HepG2 (cell line): ENCODE results near the gene YTHDF1. TPM values are rescaled to one million over a fixed set of nuclear protein-coding genes. Genes with fewer than 3 reads are reported as not detected.

Source experiments
- AFF4 ChIP-seq: sonication (generic); formaldehyde crosslinking; IDR thresholded peaks from 2 replicates; pipeline ENCODE4 v1.4.0; 2020; ENCODE audit warnings: missing genetic modification reagents
- CENPX ChIP-seq: sonication (generic); formaldehyde crosslinking; IDR thresholded peaks from 2 replicates; pipeline ENCODE4 v1.9.0; 2021; ENCODE audit warnings: mild to moderate bottlenecking, missing genetic modification reagents, moderate library complexity
- ELF3 ChIP-seq: IDR thresholded peaks from 2 replicates; pipeline ENCODE4 v1.6.1; 2016; ENCODE audit warnings: missing genetic modification reagents, missing compliant biosample characterization
- FLYWCH1 ChIP-seq: sonication (generic); formaldehyde crosslinking; IDR thresholded peaks from 2 replicates; pipeline ENCODE4 v1.8.1; 2023; ENCODE audit warnings: mild to moderate bottlenecking, missing genetic modification reagents
- HDAC6 ChIP-seq: fragments of 200-600 bp; sonication (generic); IDR thresholded peaks from 2 replicates; pipeline ENCODE4 v1.7.0; 2017; ENCODE audit warnings: mild to moderate bottlenecking, antibody characterized with exemption, low read length, low read depth
- HNRNPK ChIP-seq: fragments of 200-400 bp; formaldehyde crosslinking; IDR thresholded peaks from 2 replicates; pipeline ENCODE4 v1.6.1; 2018; ENCODE audit warnings: low read length, low read depth, moderate library complexity, mild to moderate bottlenecking; ENCODE audit not compliant: poor library complexity, severe bottlenecking
- HNRNPL ChIP-seq: fragments of 200-400 bp; formaldehyde crosslinking; IDR thresholded peaks from 2 replicates; pipeline ENCODE4 v1.6.1; 2017; ENCODE audit warnings: mild to moderate bottlenecking, low read depth, low read length
- NCOA5 ChIP-seq: sonication (generic); formaldehyde crosslinking; IDR thresholded peaks from 2 replicates; pipeline ENCODE4 v1.4.0; 2020; ENCODE audit warnings: missing genetic modification reagents
- PITX1 ChIP-seq: sonication (generic); formaldehyde crosslinking; IDR thresholded peaks from 2 replicates; pipeline ENCODE4 v1.5.1; 2020; ENCODE audit warnings: mild to moderate bottlenecking, missing genetic modification reagents
- PPARG ChIP-seq: conservative IDR thresholded peaks from 2 replicates; pipeline ENCODE4 v1.6.1; 2016; ENCODE audit warnings: missing biosample characterization, missing genetic modification reagents
- TEAD3 ChIP-seq: optimal IDR thresholded peaks from 2 replicates; pipeline ENCODE3; 2016; ENCODE audit warnings: borderline replicate concordance
- TFDP2 ChIP-seq: sonication (generic); formaldehyde crosslinking; IDR thresholded peaks from 2 replicates; pipeline ENCODE4 v1.4.0; 2020; ENCODE audit warnings: missing genetic modification reagents
- TOPORS ChIP-seq: sonication (generic); formaldehyde crosslinking; IDR thresholded peaks from 2 replicates; pipeline ENCODE4 v1.8.0; 2023; ENCODE audit warnings: mild to moderate bottlenecking, missing genetic modification reagents
- ZBTB7A ChIP-seq: sonication (generic); formaldehyde crosslinking; IDR thresholded peaks from 2 replicates; pipeline ENCODE4 v1.8.0; 2022; ENCODE audit warnings: mild to moderate bottlenecking, missing genetic modification reagents
- ZEB1 ChIP-seq: IDR thresholded peaks from 2 replicates; pipeline ENCODE4 v1.6.1; 2012; ENCODE audit warnings: mild to moderate bottlenecking, low read depth, inconsistent platforms; ENCODE audit not compliant: insufficient replicate concordance
- ZKSCAN1 ChIP-seq: fragments of 150-350 bp; IDR thresholded peaks from 2 replicates; pipeline ENCODE4 v1.6.1; 2014; ENCODE audit warnings: low read length
- ZMYM4 ChIP-seq: sonication (generic); formaldehyde crosslinking; IDR thresholded peaks from 2 replicates; pipeline ENCODE4 v1.8.1; 2023; ENCODE audit warnings: mild to moderate bottlenecking, missing genetic modification reagents
- ZNF101 ChIP-seq: sonication (generic); formaldehyde crosslinking; IDR thresholded peaks from 2 replicates; pipeline ENCODE4 v1.4.0; 2020; ENCODE audit warnings: mild to moderate bottlenecking, low read depth, missing genetic modification reagents, borderline replicate concordance
- ZNF207 ChIP-seq: fragments of 450-650 bp; IDR thresholded peaks from 2 replicates; pipeline ENCODE4 v1.6.1; 2016; ENCODE audit warnings: antibody characterized with exemption, borderline replicate concordance
- ZNF263 ChIP-seq: sonication (generic); formaldehyde crosslinking; IDR thresholded peaks from 2 replicates; pipeline ENCODE4 v1.4.0; 2020; ENCODE audit warnings: missing genetic modification reagents
- ZNF317 ChIP-seq: sonication (generic); formaldehyde crosslinking; IDR thresholded peaks from 2 replicates; pipeline ENCODE4 v1.5.0; 2020; ENCODE audit warnings: mild to moderate bottlenecking, missing genetic modification reagents
- ZNF383 ChIP-seq: sonication (generic); formaldehyde crosslinking; IDR thresholded peaks from 2 replicates; pipeline ENCODE4 v1.4.0; 2020; ENCODE audit warnings: missing genetic modification reagents, mild to moderate bottlenecking, borderline replicate concordance
- ZNF414 ChIP-seq: sonication (generic); formaldehyde crosslinking; IDR thresholded peaks from 2 replicates; pipeline ENCODE4 v1.5.0; 2020; ENCODE audit warnings: missing genetic modification reagents
- ZNF44 ChIP-seq: sonication (generic); formaldehyde crosslinking; IDR thresholded peaks from 2 replicates; pipeline ENCODE4 v1.5.1; 2020; ENCODE audit warnings: mild to moderate bottlenecking, missing genetic modification reagents
- ZNF780A ChIP-seq: sonication (generic); formaldehyde crosslinking; IDR thresholded peaks from 2 replicates; pipeline ENCODE4 v1.8.0; 2022; ENCODE audit warnings: mild to moderate bottlenecking, missing genetic modification reagents, moderate library complexity
- ZNF816 ChIP-seq: sonication (generic); formaldehyde crosslinking; IDR thresholded peaks from 2 replicates; pipeline ENCODE4 v1.8.0; 2022; ENCODE audit warnings: missing genetic modification reagents, mild to moderate bottlenecking, borderline replicate concordance
- polyA plus RNA-seq, 8 experiments: library from polyadenylated mRNA; depleted of rRNA in 3 of 8; stranded (reverse) in 7 of 8; unstranded in 1 of 8; fragments of >200 nt; fragmentation: Illumina TruSeq in 4 of 8; extraction: Trizol in 4 of 8; gene quantifications; 2 replicates each; pipeline versions ENCODE4 v1.2.1 to v1.2.3, GENCODE V29; 2011 to 2016; ENCODE audit warnings: low read depth in 4 of 8, missing spikeins in 1 of 8, mixed read lengths in 1 of 8; ENCODE audit not compliant: insufficient read depth in 1 of 8
- total RNA-seq, 5 experiments: library from RNA; depleted of rRNA; stranded (reverse); fragments of >200 nt; fragmentation: Illumina TruSeq; extraction: Trizol; gene quantifications; 2 replicates each; pipeline ENCODE4 v1.2.3, GENCODE V29; 2016; ENCODE audit warnings: low read depth in 1 of 5

The YTHDF1 gene
- total and polyA plus RNA-seq, 2 of the 13 experiments (the other 11 are each of a cell fraction or from before 2014, with no cell fraction given) = 34.5 to 37.7 TPM

GRCh38 chr20:63216041-63216848 lies at the start of gene YTHDF1 (continued):
- peak; percentile 98 for TF ChIP-seq TFDP2 (CRISPR knock-in tag)
- peak; percentile 73 for TF ChIP-seq PITX1 (CRISPR knock-in tag)
- no peak for TF ChIP-seq ZKSCAN1
- TF ChIP-seq ZEB1 = peak; percentile 72
- no peak for TF ChIP-seq AFF4
- no peak for TF ChIP-seq ZNF207
- TF ChIP-seq ELF3 (CRISPR knock-in tag) = peak; percentile 59
- no peak for TF ChIP-seq FLYWCH1
- peak; percentile 94; the same call in 1 of the 2 replicates for TF ChIP-seq ZNF101
- TF ChIP-seq ZNF780A (CRISPR knock-in tag) = peak; percentile 60; the same call in 1 of the 2 replicates
- peak; percentile 80; the same call in 1 of the 2 replicates for TF ChIP-seq NCOA5 (CRISPR knock-in tag)
- TF ChIP-seq ZNF816 (CRISPR knock-in tag) = no peak
- no peak for TF ChIP-seq HNRNPK
- peak; percentile 82 for TF ChIP-seq ZNF263
- no peak for TF ChIP-seq CENPX (CRISPR knock-in tag)
- TF ChIP-seq TOPORS (CRISPR knock-in tag) = peak; percentile 63; the same call in 1 of the 2 replicates
- no peak for TF ChIP-seq HNRNPL
- TF ChIP-seq ZNF44 (CRISPR knock-in tag) = peak; percentile 70; the same call in 1 of the 2 replicates
- peak; percentile 38; the same call in 1 of the 2 replicates for TF ChIP-seq ZMYM4 (CRISPR knock-in tag)
- TF ChIP-seq TEAD3 (CRISPR knock-in tag) = peak; percentile 53
- peak; percentile 58; the same call in 1 of the 2 replicates for TF ChIP-seq PPARG
- peak; percentile 95 for TF ChIP-seq ZNF414 (CRISPR knock-in tag)
- TF ChIP-seq ZBTB7A (CRISPR knock-in tag) = peak; percentile 87
- TF ChIP-seq ZNF383 (CRISPR knock-in tag) = peak; percentile 99; the same call in 1 of the 2 replicates
- TF ChIP-seq ZNF317 (CRISPR knock-in tag) = peak; percentile 77
- TF ChIP-seq HDAC6 = no peak
